NCI-H345 (cell line): ENCODE data around the gene EN1.

Source experiments
- DNase-seq: peaks from one replicate; lab custom pipeline; 2025; lab: John Stamatoyannopoulos, UW

Gene EN1

GRCh38 chr2:118842661-118843482, 4.6 kb downstream of the EN1 start:
- DNase-seq = no peak

DNA sequence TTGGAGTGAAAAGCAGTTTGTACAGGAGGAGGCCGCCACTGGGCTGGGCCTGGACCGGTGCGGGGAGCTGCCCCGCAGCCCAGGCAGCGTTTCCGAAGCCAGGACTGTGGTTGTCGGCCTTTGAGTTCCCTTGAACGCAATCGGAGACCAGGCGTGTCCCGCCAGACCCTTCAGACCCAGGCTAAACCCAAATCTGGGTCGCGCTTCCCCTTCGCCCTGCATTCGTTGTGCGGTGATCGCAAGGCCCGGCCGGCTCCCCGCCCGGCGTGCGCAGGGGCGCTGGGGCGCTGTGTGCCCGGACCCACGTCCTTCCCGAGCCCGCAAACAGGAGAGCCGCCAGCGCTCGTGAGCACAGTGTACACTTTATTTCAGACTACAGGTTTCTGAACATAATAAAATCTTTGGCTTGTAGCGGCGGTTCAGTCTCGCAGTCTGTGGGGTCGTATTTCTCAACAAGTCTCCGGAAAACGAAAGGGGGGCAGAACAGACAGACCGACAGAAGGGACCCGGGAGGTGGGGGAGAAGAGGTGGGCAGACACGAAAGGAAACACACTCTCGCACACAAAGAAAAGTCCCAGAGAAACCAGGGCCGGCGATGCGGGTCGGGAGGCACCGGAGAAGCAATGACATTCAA, 5.5 kb downstream of the EN1 start:
- no peak for DNase-seq

DNA sequence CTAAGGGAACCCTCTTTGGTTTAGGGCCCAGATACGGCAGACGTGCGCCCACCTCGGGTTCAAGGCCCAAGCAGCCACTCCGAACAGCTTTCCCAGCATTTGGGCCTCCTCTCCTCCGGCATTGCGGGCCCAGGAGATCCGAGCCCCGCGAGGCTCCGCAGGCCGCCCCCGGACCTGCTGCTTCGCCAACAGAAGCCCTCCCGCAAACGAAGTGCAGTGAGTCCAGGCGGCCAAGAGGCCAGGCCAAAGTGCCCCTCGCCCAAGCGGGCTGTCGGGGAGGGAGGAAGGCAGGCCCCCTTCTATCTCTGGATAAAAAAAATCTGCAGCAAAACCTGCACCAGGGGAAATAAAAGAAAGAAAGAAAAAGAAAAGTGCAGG, 6.0 kb downstream of the EN1 start:
- no peak for DNase-seq

GRCh38 chr2:118838741-118839455, 8.6 kb downstream of the EN1 start:
- no peak for DNase-seq

GRCh38 chr2:118837621-118838020, 9.8 kb downstream of the EN1 start:
- no peak for DNase-seq

GRCh38 chr2:118837067-118837466, 10.4 kb downstream of the EN1 start:
- no peak for DNase-seq

- DNase-seq = no peak
Measured at GRCh38 chr2:118836411-118836930, 11.0 kb downstream of the EN1 start.

DNA sequence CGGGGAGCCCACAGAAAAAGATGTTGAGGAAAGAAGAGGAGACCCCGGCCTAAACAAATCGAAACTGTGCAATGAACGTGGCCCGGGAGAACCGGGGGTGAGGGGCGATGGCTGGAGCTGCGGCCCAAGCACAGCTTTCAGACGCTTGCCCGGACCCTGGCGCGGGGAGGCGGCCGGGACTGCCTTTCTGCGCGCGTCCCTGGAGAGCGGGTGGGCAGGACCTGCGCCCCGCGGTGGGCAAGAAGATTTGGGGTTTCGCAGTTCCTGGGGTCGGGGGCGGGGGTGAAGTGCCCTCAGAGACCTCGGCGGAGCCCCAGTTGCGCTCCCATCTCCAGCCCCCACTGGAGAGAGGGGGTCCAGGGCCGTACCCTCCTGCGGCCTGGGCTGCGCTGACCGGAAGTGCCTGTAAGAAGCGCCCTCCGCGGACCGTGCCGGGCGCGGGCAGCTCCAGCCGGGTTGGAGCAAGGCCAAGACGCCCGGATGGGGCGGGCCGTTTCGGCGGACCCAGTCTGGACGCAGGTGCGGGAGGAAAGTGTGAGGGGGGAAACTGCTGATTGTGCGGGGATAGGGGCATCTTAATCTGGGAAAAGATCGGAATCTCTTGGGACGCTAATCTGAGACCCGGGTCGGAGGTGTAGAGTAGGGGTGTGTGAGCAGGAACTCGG, 11.6 kb downstream of the EN1 start:
- DNase-seq = no peak

GRCh38 chr2:118834901-118835745, 12.3 kb downstream of the EN1 start:
- no peak for DNase-seq

DNA sequence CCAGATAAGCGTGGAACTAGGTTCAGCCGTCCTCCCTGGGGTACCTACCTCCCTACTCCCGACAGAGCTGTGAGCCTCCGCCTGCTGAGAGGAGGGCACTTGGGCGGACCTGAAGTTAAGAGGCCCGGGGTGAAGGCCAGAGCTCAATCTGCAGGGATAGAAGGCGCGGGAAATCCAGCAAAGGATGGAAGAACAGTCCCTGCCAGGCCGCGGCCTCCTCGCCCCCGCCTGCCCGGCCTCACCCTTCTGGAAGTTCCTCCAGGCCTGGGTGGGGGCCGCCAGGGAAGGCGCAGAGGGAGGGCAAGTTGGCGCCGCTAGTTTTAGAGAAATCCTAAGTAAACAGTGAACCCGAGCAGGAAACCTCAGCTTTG, 13.0 kb downstream of the EN1 start:
- no peak for DNase-seq

- no peak for DNase-seq
Measured at GRCh38 chr2:118833716-118834439, 13.6 kb downstream of the EN1 start.

GRCh38 chr2:118832791-118833715, 14.4 kb downstream of the EN1 start:
- no peak for DNase-seq

GRCh38 chr2:118832071-118832790, 15.2 kb downstream of the EN1 start:
- no peak for DNase-seq

DNA sequence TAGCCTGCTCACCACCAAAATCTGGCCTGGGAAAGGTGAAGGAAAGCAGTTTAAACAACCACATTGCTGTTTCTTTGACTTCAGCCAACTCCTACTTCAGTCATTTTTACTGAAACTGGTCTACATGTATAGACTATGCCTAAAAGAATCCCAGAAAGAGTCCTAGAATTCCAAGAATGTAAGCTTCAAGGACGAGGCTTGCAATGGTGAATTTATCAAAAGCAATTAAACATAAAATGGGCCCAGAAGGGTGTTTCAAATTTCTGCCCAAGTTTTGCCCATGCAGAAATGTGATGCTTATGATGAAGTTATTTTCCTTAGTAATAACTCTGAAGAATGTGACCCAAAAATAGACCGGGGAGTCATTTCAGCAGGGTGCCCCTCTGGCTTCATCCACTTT, 16.6 kb downstream of the EN1 start:
- DNase-seq = no peak

- no peak for DNase-seq
Measured at GRCh38 chr2:118830118-118830517, 17.3 kb downstream of the EN1 start.

GRCh38 chr2:118826093-118826492, 21.4 kb downstream of the EN1 start:
- no peak for DNase-seq

DNA sequence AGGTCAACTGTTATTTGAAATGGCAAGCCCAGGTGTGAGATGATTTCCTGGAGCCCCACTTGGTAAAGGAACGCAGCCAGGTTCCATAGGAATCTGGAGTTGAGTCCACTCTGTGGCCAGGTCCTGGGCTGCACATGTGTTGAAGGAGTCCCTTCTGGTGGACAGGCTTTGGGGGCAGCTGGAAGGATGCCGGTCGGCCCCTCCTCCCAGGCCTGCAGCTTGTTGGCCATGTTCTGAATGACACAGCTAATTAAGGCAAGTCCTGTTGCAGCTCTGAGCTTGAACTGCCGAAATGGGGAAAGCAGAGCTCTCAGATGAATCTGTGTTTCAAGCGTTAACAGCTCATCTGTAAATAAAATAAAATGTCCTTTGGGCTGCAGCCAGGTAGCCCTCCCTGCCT, 23.8 kb downstream of the EN1 start:
- no peak for DNase-seq

- no peak for DNase-seq
Measured at GRCh38 chr2:118822572-118822971, 24.9 kb downstream of the EN1 start.

DNA sequence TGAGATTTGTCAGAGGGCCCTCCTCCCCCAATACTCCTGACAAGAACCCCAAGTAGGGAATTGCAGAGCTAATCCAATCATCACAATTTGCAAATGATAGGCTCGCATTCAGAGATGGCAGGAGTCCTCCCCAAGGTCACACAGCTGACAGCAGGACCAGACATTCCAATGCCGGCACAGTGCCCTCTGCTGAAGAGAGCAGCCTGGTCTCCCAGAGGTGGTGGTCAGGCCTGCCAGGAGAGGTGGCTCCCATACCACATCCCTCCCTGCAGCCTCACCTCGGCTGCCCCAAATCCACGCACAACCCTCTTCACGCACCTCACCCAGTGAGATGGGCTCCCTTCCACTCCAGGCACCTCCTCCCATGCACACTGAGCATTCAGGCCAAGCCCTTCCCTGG, 25.4 kb downstream of the EN1 start:
- DNase-seq = no peak
